SK-N-SH treated with all-trans-retinoic acid at 6 μM for 48 hours (cell line): ENCODE results near the gene DUSP2.

Source experiments
- ATAC-seq: fragments of 200-7000 bp; cut with Tn5 transposase; 3 replicates; pipeline ENCODE4 v1.9.1; 2020; ENCODE audit warnings: mild to moderate bottlenecking, moderate library complexity
- ARNTL ChIP-seq: fragments of 450-650 bp; formaldehyde crosslinking; IDR thresholded peaks from 2 replicates; pipeline ENCODE4 v1.5.0; 2020; ENCODE audit warnings: low read depth, mild to moderate bottlenecking, moderate library complexity, borderline replicate concordance
- BACH2 ChIP-seq: fragments of 250-450 bp; sonication (Bioruptor Pico); IDR thresholded peaks from 2 replicates; pipeline ENCODE4 v1.9.0; 2021; ENCODE audit warnings: mild to moderate bottlenecking, borderline replicate concordance
- CREB5 ChIP-seq: fragments of 250-450 bp; sonication (Bioruptor Pico); IDR thresholded peaks from 2 replicates; pipeline ENCODE4 v1.5.1; 2020; ENCODE audit warnings: low read depth, mild to moderate bottlenecking, moderate library complexity
- CSDC2 ChIP-seq: fragments of 250-450 bp; sonication (Bioruptor Pico); IDR thresholded peaks from 2 replicates; pipeline ENCODE4 v1.5.0; 2020; ENCODE audit warnings: mild to moderate bottlenecking, moderate library complexity
- CSRNP3 ChIP-seq: fragments of 250-450 bp; sonication (Bioruptor Pico); IDR thresholded peaks from 2 replicates; pipeline ENCODE4 v1.5.1; 2021; ENCODE audit warnings: mild to moderate bottlenecking, moderate library complexity
- ESRRG ChIP-seq: fragments of 250-450 bp; sonication (Bioruptor Pico); IDR thresholded peaks from 2 replicates; pipeline ENCODE4 v1.6.1; 2021; ENCODE audit warnings: mild to moderate bottlenecking
- ISL1 ChIP-seq: fragments of 250-450 bp; sonication (Bioruptor Pico); IDR thresholded peaks from 2 replicates; pipeline ENCODE4 v2.1.2; 2022; ENCODE audit warnings: mild to moderate bottlenecking, moderate library complexity
- PATZ1 ChIP-seq: fragments of 250-450 bp; sonication (Bioruptor Pico); IDR thresholded peaks from 2 replicates; pipeline ENCODE4 v1.8.0; 2020; ENCODE audit warnings: mild to moderate bottlenecking, moderate library complexity, borderline replicate concordance
- POU6F1 ChIP-seq: fragments of 250-450 bp; sonication (Bioruptor Pico); IDR thresholded peaks from 2 replicates; pipeline ENCODE4 v1.8.0; 2021; ENCODE audit warnings: low read depth, mild to moderate bottlenecking, moderate library complexity, borderline replicate concordance
- PPARA ChIP-seq: fragments of 250-450 bp; sonication (Bioruptor Pico); IDR thresholded peaks from 2 replicates; pipeline ENCODE4 v1.5.0; 2020; ENCODE audit warnings: mild to moderate bottlenecking, borderline replicate concordance
- RARB ChIP-seq: fragments of 250-450 bp; sonication (Bioruptor Pico); IDR thresholded peaks from 2 replicates; pipeline ENCODE4 v1.8.0; 2021; ENCODE audit warnings: mild to moderate bottlenecking, moderate library complexity
- TCF4 ChIP-seq: fragments of 250-450 bp; sonication (Bioruptor Pico); IDR thresholded peaks from 2 replicates; pipeline ENCODE4 v1.8.0; 2021; ENCODE audit warnings: mild to moderate bottlenecking, moderate library complexity, borderline replicate concordance
- TOX ChIP-seq: fragments of 250-450 bp; sonication (Bioruptor Pico); IDR thresholded peaks from 2 replicates; pipeline ENCODE4 v1.8.0; 2021; ENCODE audit warnings: mild to moderate bottlenecking, moderate library complexity, borderline replicate concordance
- TSHZ2 ChIP-seq: fragments of 250-450 bp; sonication (Bioruptor Pico); IDR thresholded peaks from 2 replicates; pipeline ENCODE4 v1.5.0; 2020; ENCODE audit warnings: mild to moderate bottlenecking, moderate library complexity
- ZC3H10 ChIP-seq: fragments of 250-450 bp; sonication (Bioruptor Pico); IDR thresholded peaks from 2 replicates; pipeline ENCODE4 v1.5.1; 2021; ENCODE audit warnings: mild to moderate bottlenecking, moderate library complexity
- ZFP3 ChIP-seq: fragments of 250-450 bp; sonication (Bioruptor Pico); IDR thresholded peaks from 2 replicates; pipeline ENCODE4 v1.5.0; 2020; ENCODE audit warnings: mild to moderate bottlenecking, moderate library complexity
- ZFP30 ChIP-seq: fragments of 450-650 bp; formaldehyde crosslinking; IDR thresholded peaks from 2 replicates; pipeline ENCODE4 v1.5.0; 2022; ENCODE audit warnings: mild to moderate bottlenecking, moderate library complexity
- ZNF565 ChIP-seq: fragments of 450-650 bp; formaldehyde crosslinking; conservative IDR thresholded peaks from 2 replicates; pipeline ENCODE4 v1.5.0; 2020; ENCODE audit warnings: low read depth, mild to moderate bottlenecking, moderate library complexity

The DUSP2 gene

GRCh38 chr2:96152304-96153161 lies 7.3 kb upstream of the DUSP2 start:
- TF ChIP-seq TCF4 (CRISPR knock-in tag) (no peak), ESRRG (CRISPR knock-in tag) (no peak), ZFP30 (no peak), POU6F1 (CRISPR knock-in tag) (no peak), CREB5 (CRISPR knock-in tag) (no peak), PPARA (no peak), CSRNP3 (CRISPR knock-in tag) (no peak), ZC3H10 (no peak), ZNF565 (no peak), TSHZ2 (CRISPR knock-in tag) (no peak), BACH2 (CRISPR knock-in tag) (no peak)
- ATAC-seq, result no peak

- TF ChIP-seq ISL1 (CRISPR knock-in tag) (no peak), CREB5 (CRISPR knock-in tag) (no peak), ARNTL (CRISPR knock-in tag) (no peak), TCF4 (CRISPR knock-in tag) (no peak), CSDC2 (no peak), PATZ1 (CRISPR knock-in tag) (no peak), ESRRG (CRISPR knock-in tag) (no peak), TSHZ2 (CRISPR knock-in tag) (no peak), RARB (CRISPR knock-in tag) (no peak), CSRNP3 (CRISPR knock-in tag) (no peak), TOX (no peak), PPARA (no peak), ZFP3 (CRISPR knock-in tag) (no peak), ZFP30 (no peak)
- no peak for ATAC-seq
These were observed 6.5 kb upstream of the DUSP2 start for GRCh38 chr2:96151595-96152303.
